ENCODE measurements around the gene PNPLA6. TPM values are rescaled to one million over a fixed set of nuclear protein-coding genes. Genes with fewer than 3 reads are reported as not detected.

The PNPLA6 gene
- total and polyA plus RNA-seq, 9 of the 15 experiments (the other 6 are each of a cell fraction or from before 2014, with no cell fraction given) = 0.07 to 30.2 (median 8.3) TPM

DNA sequence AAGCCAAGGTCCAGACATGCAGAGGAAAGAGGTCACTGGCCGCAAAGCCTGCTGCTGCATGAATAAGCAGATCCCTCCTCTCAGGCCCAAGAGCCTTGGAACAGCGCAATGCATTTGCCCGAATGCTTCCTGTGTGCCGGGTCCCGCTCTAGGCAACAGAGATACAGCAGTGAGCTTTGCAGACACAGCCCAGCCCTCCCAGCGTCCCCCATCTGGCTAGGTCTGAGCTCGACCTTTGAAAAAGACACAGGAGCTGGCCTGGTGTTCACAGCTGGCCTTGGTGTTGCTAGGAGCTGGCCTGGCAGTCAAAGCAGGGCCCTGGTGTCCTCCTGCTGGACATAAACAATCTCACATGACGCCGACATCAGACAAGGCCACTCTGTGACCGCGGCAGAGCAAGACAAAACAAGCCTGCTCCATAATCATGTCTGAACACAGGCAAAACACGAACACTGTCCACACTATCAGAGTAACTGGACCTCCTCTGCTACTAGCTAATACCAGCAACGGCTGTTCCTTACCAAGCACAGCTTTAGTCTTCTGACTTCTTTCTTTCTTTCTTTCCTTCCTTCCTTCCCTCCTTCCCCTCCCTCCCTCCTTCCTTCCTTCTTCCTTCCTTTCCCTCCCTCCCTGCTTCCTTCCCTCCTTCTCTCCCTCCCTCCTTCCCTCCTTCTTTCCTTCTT lies 41.0 kb upstream of the PNPLA6 start (continued):
- TF ChIP-seq CCNT2 (IDR thresholded peaks at IDR 0.05; ENCODE audit: borderline replicate concordance, extremely low read depth, insufficient read length, low read depth, low read length) (no peak), ZBTB5 (IDR thresholded peaks at IDR 0.05) (peak; percentile 56), SIX5 (IDR thresholded peaks at IDR 0.05; ENCODE audit: borderline replicate concordance in 1 of 2, insufficient read depth in 1 of 2, low read depth in 1 of 2, low read length in 2 of 2) (no peak), TCF7 (IDR thresholded peaks at IDR 0.05; ENCODE audit: borderline replicate concordance) (no peak), CHD4 (IDR thresholded peaks at IDR 0.05; ENCODE audit: insufficient read depth, insufficient replicate concordance, low read depth, low read length, poor library complexity, severe bottlenecking) (no peak), HMG20A (CRISPR knock-in tag; conservative IDR thresholded peaks at IDR 0.05) (no peak), ZNF512 (tag; IDR thresholded peaks at IDR 0.05) (peak; percentile 98), DPF2 (IDR thresholded peaks at IDR 0.05) (peak; percentile 46; the same call in 1 of the 2 replicates), ZBTB43 (CRISPR knock-in tag; IDR thresholded peaks at IDR 0.05) (no peak), KAT8 (IDR thresholded peaks at IDR 0.05; ENCODE audit: low read depth) (no peak), HES1 (IDR thresholded peaks at IDR 0.05; ENCODE audit: low read depth) (no peak)
- TF ChIP-seq, protein P1, sequence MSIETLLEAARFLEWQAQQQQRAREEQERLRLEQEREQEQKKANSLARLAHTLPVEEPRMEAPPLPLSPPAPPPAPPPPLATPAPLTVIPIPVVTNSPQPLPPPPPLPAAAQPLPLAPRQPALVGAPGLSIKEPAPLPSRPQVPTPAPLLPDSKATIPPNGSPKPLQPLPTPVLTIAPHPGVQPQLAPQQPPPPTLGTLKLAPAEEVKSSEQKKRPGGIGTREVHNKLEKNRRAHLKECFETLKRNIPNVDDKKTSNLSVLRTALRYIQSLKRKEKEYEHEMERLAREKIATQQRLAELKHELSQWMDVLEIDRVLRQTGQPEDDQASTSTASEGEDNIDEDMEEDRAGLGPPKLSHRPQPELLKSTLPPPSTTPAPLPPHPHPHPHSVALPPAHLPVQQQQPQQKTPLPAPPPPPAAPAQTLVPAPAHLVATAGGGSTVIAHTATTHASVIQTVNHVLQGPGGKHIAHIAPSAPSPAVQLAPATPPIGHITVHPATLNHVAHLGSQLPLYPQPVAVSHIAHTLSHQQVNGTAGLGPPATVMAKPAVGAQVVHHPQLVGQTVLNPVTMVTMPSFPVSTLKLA (conservative IDR thresholded peaks at IDR 0.05) = peak in 1 of 2 experiments; percentile 62; a peak in 2 of 4 replicates
- TF ChIP-seq, protein P2, sequence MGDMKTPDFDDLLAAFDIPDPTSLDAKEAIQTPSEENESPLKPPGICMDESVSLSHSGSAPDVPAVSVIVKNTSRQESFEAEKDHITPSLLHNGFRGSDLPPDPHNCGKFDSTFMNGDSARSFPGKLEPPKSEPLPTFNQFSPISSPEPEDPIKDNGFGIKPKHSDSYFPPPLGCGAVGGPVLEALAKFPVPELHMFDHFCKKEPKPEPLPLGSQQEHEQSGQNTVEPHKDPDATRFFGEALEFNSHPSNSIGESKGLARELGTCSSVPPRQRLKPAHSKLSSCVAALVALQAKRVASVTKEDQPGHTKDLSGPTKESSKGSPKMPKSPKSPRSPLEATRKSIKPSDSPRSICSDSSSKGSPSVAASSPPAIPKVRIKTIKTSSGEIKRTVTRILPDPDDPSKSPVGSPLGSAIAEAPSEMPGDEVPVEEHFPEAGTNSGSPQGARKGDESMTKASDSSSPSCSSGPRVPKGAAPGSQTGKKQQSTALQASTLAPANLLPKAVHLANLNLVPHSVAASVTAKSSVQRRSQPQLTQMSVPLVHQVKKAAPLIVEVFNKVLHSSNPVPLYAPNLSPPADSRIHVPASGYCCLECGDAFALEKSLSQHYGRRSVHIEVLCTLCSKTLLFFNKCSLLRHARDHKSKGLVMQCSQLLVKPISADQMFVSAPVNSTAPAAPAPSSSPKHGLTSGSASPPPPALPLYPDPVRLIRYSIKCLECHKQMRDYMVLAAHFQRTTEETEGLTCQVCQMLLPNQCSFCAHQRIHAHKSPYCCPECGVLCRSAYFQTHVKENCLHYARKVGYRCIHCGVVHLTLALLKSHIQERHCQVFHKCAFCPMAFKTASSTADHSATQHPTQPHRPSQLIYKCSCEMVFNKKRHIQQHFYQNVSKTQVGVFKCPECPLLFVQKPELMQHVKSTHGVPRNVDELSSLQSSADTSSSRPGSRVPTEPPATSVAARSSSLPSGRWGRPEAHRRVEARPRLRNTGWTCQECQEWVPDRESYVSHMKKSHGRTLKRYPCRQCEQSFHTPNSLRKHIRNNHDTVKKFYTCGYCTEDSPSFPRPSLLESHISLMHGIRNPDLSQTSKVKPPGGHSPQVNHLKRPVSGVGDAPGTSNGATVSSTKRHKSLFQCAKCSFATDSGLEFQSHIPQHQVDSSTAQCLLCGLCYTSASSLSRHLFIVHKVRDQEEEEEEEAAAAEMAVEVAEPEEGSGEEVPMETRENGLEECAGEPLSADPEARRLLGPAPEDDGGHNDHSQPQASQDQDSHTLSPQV (IDR thresholded peaks at IDR 0.05) = peak; percentile 84
